MV-4-11 (cell line): ENCODE data around the gene HNF4A.

Experiments used
- DNase-seq: peaks from one replicate; lab custom pipeline; 2025; lab: John Stamatoyannopoulos, UW

HNF4A gene

GRCh38 chr20:44392776-44393607, 37.5 kb downstream of the HNF4A start:
- DNase-seq: no peak

DNA sequence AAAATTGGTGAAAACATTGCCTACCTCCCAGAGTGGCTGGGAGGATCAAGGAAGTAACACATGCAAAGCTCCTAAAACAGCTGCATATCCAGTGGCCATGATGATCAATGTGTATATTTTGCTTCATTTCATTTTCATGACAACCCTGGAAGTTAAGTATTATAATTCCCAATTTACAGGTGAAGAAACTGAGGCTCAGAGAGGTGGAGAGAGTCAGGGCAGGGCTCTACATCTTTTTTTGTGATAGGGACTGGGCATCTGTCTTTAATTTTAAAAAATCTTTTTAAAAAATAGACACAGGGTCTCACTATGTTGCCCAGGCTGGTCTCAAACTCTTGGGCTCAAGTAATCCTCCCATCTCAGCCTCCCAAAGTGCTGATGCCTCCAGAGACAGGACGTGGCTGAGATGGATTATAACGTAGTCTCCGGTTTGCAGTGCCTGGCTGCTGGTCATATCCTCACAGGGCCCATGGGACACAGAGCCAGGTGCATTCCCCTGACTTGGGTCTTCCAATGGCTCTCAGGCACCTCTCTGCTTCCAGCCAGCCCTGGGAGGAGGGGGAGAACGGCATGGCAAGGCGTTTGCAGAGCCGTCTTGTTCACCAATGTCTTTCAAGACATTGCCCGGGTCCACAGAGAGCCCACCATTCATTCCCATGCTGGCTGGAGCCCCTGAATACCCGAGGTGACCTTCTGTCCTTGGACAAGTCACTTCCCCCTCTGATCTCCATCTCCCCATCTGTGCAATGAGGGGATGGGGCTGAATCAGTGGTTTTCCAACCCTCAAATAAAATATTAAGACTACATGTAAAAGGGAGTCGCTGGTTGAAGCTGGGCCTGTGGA, 38.3 kb downstream of the HNF4A start:
- no peak for DNase-seq

GRCh38 chr20:44394452-44394701, 38.9 kb downstream of the HNF4A start:
- DNase-seq: no peak

DNA sequence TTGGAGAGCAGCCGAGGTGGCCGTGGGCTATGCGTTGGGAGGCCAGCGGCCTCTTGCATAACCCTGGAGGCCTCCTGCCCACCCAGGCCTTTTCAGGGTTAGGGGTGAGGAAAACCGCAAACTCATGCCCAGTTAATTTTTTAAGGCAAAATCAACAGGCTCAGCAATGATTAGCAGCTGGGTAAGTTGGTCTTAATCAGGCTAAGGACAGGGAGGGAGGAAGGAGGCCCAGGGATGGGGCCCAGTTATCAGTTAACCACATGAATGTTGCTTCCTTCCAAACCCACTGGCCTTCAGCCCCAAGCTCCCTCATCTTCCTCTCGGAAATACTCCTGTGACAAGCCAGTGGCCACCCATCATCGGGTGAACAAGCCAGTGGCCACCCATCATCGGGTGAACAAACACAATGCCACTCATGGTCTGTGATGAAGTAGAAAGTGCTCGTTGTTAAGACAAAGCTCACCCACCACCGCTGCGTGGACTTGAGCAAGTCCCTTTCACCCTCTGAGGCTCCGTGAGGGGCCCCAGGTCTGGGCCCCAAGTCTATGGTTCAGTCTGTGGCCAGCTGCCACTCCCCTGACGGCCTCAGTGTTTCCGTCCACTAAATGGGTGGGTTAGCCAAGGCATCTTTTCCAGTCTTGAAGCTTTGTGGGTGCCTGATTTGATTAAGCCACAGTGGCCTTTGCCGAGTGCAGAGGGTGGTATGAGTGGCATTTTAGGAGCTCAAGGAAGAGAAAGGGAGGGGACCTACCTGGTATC, 39.4 kb downstream of the HNF4A start:
- peak; percentile 44 for DNase-seq

DNA sequence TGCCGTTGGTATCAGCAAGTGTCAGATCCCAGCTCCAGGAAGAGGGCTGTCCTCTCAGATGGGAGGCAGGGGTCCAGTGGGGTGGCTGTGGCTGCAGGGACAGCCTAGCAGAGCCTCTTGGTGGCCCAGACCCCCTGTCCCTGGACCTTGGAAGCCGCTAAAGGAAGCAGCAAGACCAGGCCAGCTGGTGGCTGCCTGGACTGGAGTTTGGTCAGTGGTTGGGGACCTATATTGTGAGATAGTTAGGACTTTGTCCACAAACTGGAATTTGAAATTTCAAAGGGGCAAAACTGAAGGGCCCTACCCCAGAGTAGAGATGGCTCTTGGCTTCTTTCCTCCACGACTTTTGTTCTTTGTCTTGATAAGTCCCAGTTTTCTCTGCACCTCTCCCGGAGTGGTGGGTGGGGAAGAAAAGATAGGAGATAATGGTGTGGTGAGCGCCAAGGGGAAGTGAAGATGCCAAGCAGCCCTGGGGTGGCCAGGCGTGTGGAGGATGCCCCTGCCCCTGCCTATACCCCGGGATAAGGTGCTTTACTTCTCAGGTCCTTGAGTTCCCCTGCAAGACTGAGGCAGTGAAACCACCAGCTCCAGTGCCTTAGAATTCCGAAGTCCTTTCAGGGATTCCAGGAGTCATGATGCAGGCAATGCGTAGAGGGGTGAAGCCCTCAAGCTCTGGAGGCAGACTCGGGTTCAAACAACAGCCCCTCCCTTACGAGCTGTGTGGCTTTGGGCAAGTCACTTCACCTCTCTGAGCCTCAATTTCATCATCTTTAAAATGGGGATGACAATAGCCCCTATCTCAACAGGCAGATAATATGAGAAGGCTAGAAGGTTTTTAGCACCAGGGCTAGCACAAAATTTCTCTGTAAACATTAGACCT, 40.2 kb downstream of the HNF4A start:
- no peak for DNase-seq

DNA sequence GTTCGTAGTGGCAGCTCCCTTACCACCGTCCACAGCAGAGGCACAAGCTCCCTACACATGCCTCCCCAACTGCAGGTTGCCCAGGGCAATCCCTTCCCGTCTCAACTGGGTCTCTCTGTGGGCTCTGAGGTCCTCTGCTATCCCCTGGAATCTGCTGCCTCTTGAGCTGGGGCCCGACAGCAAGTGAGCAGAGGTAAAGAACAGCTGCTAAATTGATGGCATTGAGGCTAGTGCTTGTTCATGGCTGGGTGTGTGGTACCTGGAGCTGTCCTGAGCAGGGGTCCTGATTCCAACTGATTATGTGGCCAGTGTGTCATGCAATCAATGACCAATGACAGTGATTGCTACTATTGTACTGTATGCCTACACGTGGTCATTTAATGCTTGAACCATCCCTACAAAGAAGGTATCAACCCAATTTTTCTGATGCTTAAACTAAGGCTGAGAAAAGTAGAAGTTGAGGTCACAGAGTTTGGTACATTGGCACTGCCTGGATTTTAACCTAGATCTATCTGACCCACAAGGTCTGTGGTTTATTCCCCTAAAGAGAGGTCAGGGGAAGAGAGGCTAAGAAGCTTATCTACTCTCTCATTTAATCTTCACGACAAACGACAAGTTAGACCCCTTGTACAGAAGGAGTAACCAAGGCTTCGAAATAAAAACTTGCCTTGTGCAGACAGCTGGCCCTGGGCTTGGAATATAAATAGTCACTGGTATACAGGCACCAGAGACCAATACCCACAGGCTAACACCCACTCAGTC, 41.1 kb downstream of the HNF4A start:
- DNase-seq: no peak

DNA sequence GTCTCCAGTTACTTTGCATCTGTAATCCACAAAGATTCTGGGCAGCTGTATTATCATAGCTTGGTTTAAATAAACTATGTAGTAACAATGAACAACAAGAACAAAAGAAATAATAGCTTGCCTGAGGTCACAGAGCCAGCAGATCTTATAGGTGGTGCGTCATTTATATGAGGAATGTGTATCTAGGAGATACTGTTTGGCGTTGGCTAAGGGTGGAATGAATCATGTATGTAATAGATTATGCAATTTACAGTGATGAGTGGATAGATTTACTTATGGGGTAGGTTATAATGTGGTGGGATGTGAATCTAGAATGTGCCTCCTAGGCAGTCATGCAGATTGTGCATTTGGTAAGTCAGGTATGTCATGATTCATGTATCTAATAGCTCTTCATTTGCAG, 42.8 kb downstream of the HNF4A start:
- DNase-seq: peak; percentile 19

- DNase-seq: no peak
Measured at GRCh38 chr20:44399446-44399845, 43.9 kb downstream of the HNF4A start.

GRCh38 chr20:44400671-44400969, 45.1 kb downstream of the HNF4A start:
- DNase-seq: no peak

DNA sequence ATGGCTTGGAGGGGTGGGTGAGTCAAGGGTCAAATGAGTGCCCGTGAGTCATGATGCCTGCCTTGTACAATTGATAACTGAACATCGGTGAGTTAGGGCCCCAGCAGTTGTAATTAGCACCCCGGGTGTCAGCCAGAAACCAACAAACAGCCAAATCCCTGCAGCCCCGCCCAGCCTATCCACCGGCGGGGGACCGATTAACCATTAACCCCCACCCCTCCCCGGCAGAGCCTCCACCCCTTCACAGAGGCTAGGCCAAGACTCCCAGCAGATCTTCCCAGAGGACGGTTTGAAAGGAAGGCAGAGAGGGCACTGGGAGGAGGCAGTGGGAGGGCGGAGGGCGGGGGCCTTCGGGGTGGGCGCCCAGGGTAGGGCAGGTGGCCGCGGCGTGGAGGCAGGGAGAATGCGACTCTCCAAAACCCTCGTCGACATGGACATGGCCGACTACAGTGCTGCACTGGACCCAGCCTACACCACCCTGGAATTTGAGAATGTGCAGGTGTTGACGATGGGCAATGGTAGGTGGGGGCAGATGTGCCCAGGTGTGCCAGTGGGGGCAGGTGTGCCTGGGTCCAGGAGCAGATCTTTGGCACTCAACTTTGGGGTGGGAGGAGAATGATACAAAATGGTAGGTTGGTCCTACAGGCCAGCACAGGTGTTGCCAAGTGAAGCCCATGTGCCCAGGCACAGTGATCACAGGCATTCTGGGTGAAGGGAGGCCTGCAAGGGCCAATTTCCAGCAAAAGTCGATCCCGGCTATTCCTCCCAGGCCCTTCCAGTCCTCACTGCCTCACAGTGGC, 45.7 kb downstream of the HNF4A start:
- no peak for DNase-seq

DNA sequence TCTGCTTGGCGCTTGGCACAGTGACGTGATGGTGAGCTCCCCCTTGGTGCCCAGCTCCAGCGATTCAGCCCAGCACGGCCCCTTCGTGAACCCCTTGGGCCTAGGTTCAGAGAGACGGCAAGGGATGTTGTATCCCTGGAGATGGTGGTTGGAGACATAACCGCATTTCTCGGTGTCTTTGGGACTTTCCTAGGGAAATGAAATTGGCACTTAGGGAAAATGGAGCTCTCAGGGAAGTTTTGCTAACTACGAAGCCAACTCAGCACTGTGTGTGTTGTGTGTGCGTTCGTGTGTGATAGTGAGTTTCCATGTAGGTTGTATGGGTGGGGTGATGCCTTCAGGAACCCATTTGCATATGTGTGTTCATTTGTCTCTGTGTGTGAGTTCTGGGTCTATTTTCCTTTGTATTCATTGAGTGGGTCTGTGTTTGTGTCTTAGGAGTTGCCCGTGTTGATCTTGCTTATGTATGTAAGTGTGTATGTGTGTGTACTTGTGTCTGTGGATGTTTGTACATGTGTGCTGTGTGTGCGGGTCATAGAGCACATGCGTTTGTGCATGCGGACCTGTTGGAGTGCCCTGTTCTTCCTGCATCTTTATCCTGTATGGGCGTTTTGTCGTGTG, 46.4 kb downstream of the HNF4A start:
- no peak for DNase-seq

DNA sequence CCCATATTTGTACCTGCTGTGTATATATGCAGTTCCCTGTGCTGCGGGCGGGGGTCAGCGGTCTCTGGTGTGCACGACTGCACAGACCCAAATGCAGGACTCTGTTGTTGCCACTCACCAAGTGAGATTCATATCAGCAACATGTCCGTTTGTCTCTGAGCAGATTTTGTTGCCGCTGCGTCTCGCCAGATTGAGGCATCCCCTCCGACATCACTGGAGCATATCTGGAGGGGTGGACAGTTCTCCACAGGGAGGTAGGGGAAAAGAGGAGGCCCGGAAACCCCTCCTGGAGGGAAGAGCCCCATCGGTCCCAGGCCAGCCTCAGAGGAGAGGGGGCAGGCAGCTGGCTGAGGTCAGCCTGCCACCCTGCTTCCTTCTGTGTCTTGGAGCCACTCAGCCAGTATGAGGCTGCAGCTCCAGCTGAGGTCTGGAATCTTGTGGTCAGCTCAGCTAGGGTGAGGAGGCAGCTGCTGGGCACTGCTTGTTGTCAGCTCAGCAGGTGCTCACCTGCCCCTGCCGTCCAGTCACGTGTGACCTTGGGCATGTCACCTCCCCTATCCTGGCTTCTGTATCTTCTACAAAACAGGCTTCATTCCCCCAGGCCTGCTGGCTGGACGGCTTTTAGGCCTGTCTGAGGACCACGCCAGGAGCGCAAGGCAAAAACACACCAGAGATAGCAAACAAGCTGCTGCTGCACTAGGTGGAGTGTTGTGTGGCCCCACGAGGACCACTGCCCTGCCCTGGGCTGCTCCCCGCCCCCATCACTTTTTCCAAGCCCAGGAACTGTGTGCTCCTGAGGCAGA, 47.1 kb downstream of the HNF4A start:
- no peak for DNase-seq

DNA sequence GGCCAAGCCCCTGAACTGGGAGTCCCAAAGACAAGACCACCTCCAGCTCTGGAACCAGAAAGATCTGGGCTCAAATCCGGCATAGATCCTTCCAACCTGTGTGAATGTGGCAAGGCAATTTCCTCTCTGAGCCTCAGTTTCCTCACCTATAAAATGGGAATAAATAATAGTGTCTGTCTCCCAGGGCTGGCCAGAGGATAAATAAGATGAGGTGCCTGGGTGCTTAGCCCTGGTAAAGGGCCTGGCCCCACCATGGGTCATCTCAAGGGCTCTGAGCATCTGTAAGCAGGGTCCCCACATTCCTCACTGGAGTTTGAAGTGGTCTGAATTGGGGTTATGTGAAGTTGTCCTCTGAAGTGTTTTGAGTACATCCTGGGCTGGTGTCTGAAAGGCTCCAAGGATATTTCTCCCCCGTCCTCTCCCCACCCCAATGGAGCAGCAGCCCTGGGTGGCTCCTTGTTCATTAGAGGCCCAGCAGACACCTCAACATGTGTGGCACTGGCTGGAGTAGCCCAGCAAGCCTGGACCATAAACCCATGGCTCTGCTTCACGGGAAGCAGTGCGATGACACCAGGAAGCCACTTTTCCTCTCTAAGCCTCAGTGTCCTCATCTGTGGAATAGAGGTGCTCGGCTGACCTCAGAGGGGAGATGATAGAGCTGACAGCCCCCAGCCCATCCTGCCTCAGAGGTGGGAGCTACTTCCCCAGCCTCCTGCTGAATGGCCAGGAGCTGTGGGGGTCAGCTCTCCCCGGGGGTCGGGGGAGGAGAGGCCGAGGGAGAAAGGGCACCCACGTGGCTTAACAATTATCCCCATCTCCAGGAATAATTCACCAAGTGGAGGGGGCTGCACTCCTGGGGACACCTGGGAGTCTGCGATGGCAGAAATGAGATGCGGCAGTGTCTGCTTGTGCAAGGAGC, 48.0 kb downstream of the HNF4A start:
- no peak for DNase-seq

- DNase-seq: no peak
Measured at GRCh38 chr20:44404204-44405181, 49.0 kb downstream of the HNF4A start.

- no peak for DNase-seq
Measured at GRCh38 chr20:44405257-44405656, 49.8 kb downstream of the HNF4A start.

GRCh38 chr20:44405785-44406571, 50.5 kb downstream of the HNF4A start:
- DNase-seq: no peak
